COLO668 (cell line): ENCODE measurements around the gene WWP2.
"Not testable (repeated sequence)": the region's sequence is repeated elsewhere in the genome, so short reads cannot be mapped to it uniquely, and the experiment has no call there.

Experiments used
- DNase-seq: peaks from one replicate; lab custom pipeline; 2025; ENCODE audit not compliant: unreplicated experiment; lab: John Stamatoyannopoulos, UW

WWP2 gene

GRCh38 chr16:69793526-69793925 is 31.4 kb downstream of the WWP2 start:
- DNase-seq = no peak

GRCh38 chr16:69794486-69794885 is 32.4 kb downstream of the WWP2 start:
- DNase-seq = no peak

- DNase-seq = peak; percentile 3
Measured at GRCh38 chr16:69796285-69797118, 34.4 kb downstream of the WWP2 start.

GRCh38 chr16:69798466-69798865 is 36.3 kb downstream of the WWP2 start:
- DNase-seq = no peak

- DNase-seq = no peak
Measured at GRCh38 chr16:69799611-69800031, 37.5 kb downstream of the WWP2 start.

- DNase-seq = no peak
Measured at GRCh38 chr16:69804297-69804696, 42.2 kb downstream of the WWP2 start.

- DNase-seq = not testable (repeated sequence)
Measured at GRCh38 chr16:69806776-69807175, 44.6 kb downstream of the WWP2 start.

- no peak for DNase-seq
Measured at GRCh38 chr16:69812688-69813014, 50.5 kb downstream of the WWP2 start.

GRCh38 chr16:69814078-69814477 is 51.9 kb downstream of the WWP2 start:
- DNase-seq = no peak

GRCh38 chr16:69814561-69814960 is 52.4 kb downstream of the WWP2 start:
- no peak for DNase-seq

GRCh38 chr16:69815216-69815883 is 53.2 kb downstream of the WWP2 start:
- DNase-seq = not testable (repeated sequence)

GRCh38 chr16:69816996-69817395 is 54.9 kb downstream of the WWP2 start:
- no peak for DNase-seq

- DNase-seq = no peak
Measured at GRCh38 chr16:69818891-69819545, 56.9 kb downstream of the WWP2 start.

GRCh38 chr16:69820926-69821541 is 58.9 kb downstream of the WWP2 start:
- no peak for DNase-seq

GRCh38 chr16:69821844-69822173 is 59.7 kb downstream of the WWP2 start:
- DNase-seq = no peak

GRCh38 chr16:69822174-69822935 is 60.2 kb downstream of the WWP2 start:
- no peak for DNase-seq

- DNase-seq = no peak
Measured at GRCh38 chr16:69823831-69824563, 61.9 kb downstream of the WWP2 start.

GRCh38 chr16:69824564-69825142 is 62.5 kb downstream of the WWP2 start:
- not testable (repeated sequence) for DNase-seq

GRCh38 chr16:69827524-69827923 is 65.4 kb downstream of the WWP2 start:
- DNase-seq = no peak

GRCh38 chr16:69829338-69829737 is 67.2 kb downstream of the WWP2 start:
- DNase-seq = no peak
